ENCODE measurements around the gene PHRF1. TPM values are rescaled to one million over a fixed set of nuclear protein-coding genes. Genes with fewer than 3 reads are reported as not detected.

PHRF1 gene
- total and polyA plus RNA-seq, 4 donors: 2.4 to 25.2 (median 18.8) TPM

- DNase-seq (ENCODE audit: low spot score): peak; percentile 96
- peaks cover 0 to 11% (median 6%) of the 10 kb centered on the region in 4 donors for H3K36me3 ChIP-seq (ENCODE audit: control insufficient read depth in 4 of 4, insufficient read depth in 3 of 4, low read depth in 1 of 4, low read length in 3 of 4)
- H3K27ac ChIP-seq (ENCODE audit: low read depth in 1 of 2, low read length in 2 of 2): peak within 1 kb of the TSS; percentile 32 to 38
- peaks cover 8 to 34% (median 26%) of the 10 kb centered on the region in 4 donors for H3K4me1 ChIP-seq (ENCODE audit: control insufficient read depth in 4 of 4, insufficient read depth in 4 of 4, low read length in 3 of 4)
- no peaks in the 10 kb centered on the region for H3K9me3 ChIP-seq (ENCODE audit: control insufficient read depth in 4 of 4, low read length in 3 of 4)
- H3K27me3 ChIP-seq (ENCODE audit: control insufficient read depth in 4 of 4, insufficient read depth in 4 of 4, low read length in 3 of 4): no peaks in the 10 kb centered on the region
- H3K4me3 ChIP-seq (ENCODE audit: low read depth in 1 of 3, low read length in 3 of 3): peak within 1 kb of the TSS; percentile 49 to 87 (median 67)
- H3K9ac ChIP-seq (ENCODE audit: low read depth in 1 of 2, low read length in 2 of 2): peak within 1 kb of the TSS; percentile 38 to 54
- TF ChIP-seq RAD21 (IDR thresholded peaks at IDR 0.05): no peak
- TF ChIP-seq CTCF (IDR thresholded peaks at IDR 0.05; ENCODE audit: low read depth, low read length, missing input control): no peak
- TF ChIP-seq YY1 (IDR thresholded peaks at IDR 0.05): no peak
- no peak for TF ChIP-seq NR2F2 (IDR thresholded peaks at IDR 0.05)
- no peak for TF ChIP-seq RXRA (IDR thresholded peaks at IDR 0.05)
- TF ChIP-seq HNF4A (conservative IDR thresholded peaks at IDR 0.05): no peak
- TF ChIP-seq SP1 (IDR thresholded peaks at IDR 0.05): peak; percentile 76
- peak in 1 of 2 donors; percentile 74 for TF ChIP-seq GABPA (IDR thresholded peaks at IDR 0.05 in 1 of 2, conservative IDR thresholded peaks at IDR 0.05 in 1 of 2)
- TF ChIP-seq TAF1 (conservative IDR thresholded peaks at IDR 0.05): no peak
- no peak for TF ChIP-seq MAX (IDR thresholded peaks at IDR 0.05)
- no peak for TF ChIP-seq FOXA2 (IDR thresholded peaks at IDR 0.05)
- no peak for TF ChIP-seq ZBTB33 (IDR thresholded peaks at IDR 0.05)
- no peak for TF ChIP-seq HNF4G (IDR thresholded peaks at IDR 0.05)
- TF ChIP-seq ATF3 (IDR thresholded peaks at IDR 0.05): no peak
- TF ChIP-seq JUND (IDR thresholded peaks at IDR 0.05): no peak
- 3% methylated on average over 97 of the region's 97 CpGs for WGBS
Measured at GRCh38 chr11:535519-536454, 40.5 kb upstream of the PHRF1 start, which contains the start of gene HRAS. HRAS (minus strand) TSS chr11:535576.

- H3K4me1 ChIP-seq (ENCODE audit: control insufficient read depth in 4 of 4, insufficient read depth in 4 of 4, low read length in 3 of 4): peaks cover 8 to 34% (median 26%) of the 10 kb centered on the region in 4 donors
- no peak within 1 kb of the TSS for H3K9ac ChIP-seq (ENCODE audit: low read depth in 1 of 2, low read length in 2 of 2)
- no peaks in the 10 kb centered on the region for H3K9me3 ChIP-seq (ENCODE audit: control insufficient read depth in 4 of 4, low read length in 3 of 4)
- TF ChIP-seq EGR1 (IDR thresholded peaks at IDR 0.05; ENCODE audit: low read depth in 2 of 2) (no peak), CTCF (IDR thresholded peaks at IDR 0.05; ENCODE audit: low read depth, low read length, missing input control) (no peak), GABPA (IDR thresholded peaks at IDR 0.05 in 1 of 2, conservative IDR thresholded peaks at IDR 0.05 in 1 of 2) (peak in 1 of 2 donors; percentile 17)
- H3K27ac ChIP-seq (ENCODE audit: low read depth in 1 of 2, low read length in 2 of 2): peak within 1 kb of the TSS; percentile 4 to 38
- H3K27me3 ChIP-seq (ENCODE audit: control insufficient read depth in 4 of 4, insufficient read depth in 4 of 4, low read length in 3 of 4): no peaks in the 10 kb centered on the region
- peaks cover 0 to 9% (median 5%) of the 10 kb centered on the region in 4 donors for H3K36me3 ChIP-seq (ENCODE audit: control insufficient read depth in 4 of 4, insufficient read depth in 3 of 4, low read depth in 1 of 4, low read length in 3 of 4)
- 4% methylated on average over 93 of the region's 93 CpGs for WGBS
- peak; percentile 86 for DNase-seq (ENCODE audit: low spot score)
- peak within 1 kb of the TSS in 1 of 3 donors; percentile 37 for H3K4me3 ChIP-seq (ENCODE audit: low read depth in 1 of 3, low read length in 3 of 3)
Measured at GRCh38 chr11:536841-537621, 39.2 kb upstream of the PHRF1 start, which contains the start of gene LRRC56. LRRC56 (plus strand) TSS chr11:537527; CDS start chr11:540685, 3,158 bp downstream.
